HG03457 (cell line): ENCODE measurements around the gene PRR18.

Experiments used
- ATAC-seq: cut with Tn5 transposase; IDR thresholded peaks from one replicate; pipeline ENCODE4 v1.9.1; 2021; ENCODE audit warnings: moderate number of reproducible peaks; ENCODE audit not compliant: unreplicated experiment

Gene PRR18

GRCh38 chr6:166307082-166308032 is 835 bp downstream of the PRR18 start:
- no peak for ATAC-seq

GRCh38 chr6:166306378-166307081 is 1.7 kb downstream of the PRR18 start:
- no peak for ATAC-seq

GRCh38 chr6:166305562-166306117 is 2.6 kb downstream of the PRR18 start:
- ATAC-seq, result no peak

DNA sequence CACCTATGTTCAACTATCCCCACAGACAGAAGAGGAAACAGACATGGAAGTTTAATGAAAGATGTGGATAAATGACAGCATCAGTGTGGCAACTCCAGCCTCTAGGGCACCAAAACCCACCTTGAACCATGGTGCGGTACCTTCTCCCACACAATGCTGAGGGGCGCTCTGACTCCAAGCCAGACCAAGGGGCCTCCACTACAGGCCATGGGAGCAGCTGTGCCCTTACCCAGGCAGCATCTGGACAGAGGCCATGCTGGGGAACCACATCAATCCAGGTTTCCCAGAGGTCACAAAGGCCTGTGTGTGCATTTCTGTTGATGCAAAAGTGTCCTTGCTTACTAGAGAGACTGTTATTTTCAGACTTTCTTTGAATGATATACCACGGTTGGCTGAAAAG is 4.1 kb downstream of the PRR18 start:
- ATAC-seq, result no peak

DNA sequence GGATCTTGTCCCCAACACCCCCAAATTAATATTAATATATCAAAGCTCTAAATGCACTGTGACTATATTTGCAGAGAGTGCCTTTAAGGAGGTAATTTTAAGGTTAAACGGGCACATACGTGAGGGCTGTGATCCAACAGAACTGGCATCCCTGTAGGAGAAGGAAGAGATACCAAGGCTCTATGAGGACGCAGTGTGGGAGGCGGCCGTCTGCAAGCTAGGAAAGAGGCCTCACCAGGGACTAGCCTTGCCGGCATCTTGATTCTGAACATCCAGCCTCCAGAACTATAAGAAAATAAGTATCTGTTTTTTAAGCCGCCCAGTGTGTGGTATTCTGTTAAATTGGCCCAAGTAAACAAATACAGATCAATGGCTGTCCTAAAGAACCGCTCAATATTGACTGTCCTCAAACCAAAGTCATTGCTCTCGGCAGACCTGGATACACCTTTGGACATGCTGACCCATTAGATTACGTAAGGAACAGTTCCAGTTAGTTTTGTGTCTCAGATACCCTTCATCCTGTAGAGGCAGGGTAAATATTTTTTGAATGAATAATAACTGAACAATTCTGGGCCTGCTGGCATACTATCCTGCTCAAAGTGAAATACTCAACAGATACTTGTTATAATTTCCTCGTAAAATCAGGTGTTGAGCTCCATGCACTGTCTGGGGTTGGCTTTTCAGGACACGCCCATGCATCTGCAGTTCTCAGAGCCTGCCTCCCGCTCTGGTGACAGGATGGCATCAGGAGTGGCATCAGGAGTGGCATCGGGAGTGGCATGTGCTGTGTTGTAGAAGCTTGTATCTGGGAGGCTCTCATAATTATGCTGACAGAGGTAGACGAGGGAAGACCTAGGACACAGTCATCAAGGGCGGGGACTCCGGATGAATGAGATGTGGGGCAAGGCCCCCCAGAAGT is 6.3 kb downstream of the PRR18 start:
- no peak for ATAC-seq

- no peak for ATAC-seq
Measured at GRCh38 chr6:166300357-166300987, 7.7 kb downstream of the PRR18 start.

DNA sequence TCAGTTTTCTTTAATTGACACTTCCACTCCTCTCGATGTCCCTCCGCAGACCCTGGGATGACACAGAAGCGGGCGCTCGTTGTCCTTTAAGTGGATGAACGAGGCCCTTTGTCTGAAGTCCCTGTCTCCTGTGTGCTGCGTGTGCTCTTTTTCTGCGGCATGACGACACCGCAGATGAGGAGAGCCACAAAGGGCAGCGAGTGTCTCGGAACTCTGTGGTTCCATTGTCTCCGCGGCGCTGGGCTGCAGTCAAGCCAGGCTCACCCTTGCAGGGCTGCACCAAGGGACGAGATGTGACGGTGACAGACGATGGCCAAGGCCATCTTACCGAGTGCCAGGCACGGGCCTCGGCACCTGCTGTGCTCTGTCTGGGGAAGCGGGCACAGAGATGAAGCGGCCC is 10.6 kb downstream of the PRR18 start:
- no peak for ATAC-seq

DNA sequence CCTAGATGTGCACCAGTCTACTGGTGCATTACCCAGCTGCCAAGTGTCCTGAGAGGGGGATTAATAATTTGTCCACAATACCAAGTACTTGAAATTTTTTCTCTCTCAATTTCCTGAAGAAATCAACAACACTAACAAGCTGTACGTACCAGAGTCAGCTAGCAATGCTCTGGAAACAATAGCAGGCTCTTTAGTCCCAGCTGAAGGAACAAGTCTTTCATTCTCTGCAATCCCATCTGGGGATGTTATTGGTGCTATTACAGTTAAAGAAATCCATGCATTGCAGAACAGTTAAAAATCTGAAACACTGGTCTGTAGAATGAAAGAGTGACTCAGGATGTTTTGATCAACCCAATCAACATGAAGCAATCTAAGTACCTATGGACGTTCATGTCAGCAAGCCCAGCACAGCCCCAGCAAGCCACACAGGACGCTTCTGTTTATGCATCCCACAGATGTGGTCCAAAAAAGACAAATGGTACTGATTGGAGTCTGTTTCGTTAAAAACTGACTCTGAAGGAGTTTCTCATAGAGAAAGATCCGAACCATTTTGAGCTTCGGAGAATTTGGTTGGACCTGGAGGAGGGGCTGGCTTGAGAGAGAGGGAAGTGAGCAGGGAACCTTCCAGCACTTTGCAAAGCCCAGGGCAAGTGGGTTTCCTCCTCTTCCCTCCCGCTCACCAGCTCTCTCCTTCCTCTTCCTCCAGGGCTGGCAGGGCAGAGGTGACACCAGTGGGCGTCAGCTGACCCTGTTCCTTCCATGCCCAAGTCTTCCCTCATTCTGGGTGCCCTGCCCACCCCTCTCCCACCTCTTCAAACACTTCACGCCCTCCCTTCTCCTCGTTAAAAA is 11.9 kb downstream of the PRR18 start:
- no peak for ATAC-seq

GRCh38 chr6:166293731-166294584 is 14.2 kb downstream of the PRR18 start:
- no peak for ATAC-seq

GRCh38 chr6:166289207-166290060 is 18.8 kb downstream of the PRR18 start:
- no peak for ATAC-seq

- peak; percentile 97 for ATAC-seq
Measured at GRCh38 chr6:166286839-166287271, 21.3 kb downstream of the PRR18 start.

DNA sequence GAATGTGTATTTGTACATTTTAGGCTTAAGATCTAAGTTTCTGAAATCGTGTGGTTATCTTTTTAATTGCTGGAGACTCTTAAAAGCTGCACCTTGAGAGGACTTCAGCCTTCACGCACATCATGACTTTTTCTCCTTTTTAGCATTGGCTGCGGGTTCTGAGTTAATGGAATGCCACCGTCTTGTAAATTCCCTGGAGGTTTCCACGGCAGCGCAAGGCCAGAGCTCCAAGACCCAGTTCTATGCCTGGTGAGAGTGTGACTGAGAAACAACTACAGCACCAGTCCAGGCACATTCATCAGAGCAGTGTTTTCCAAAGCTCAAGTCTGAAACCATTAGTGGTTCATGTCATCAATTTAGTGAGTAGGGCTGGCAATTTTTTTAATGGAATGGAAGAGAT is 23.0 kb downstream of the PRR18 start:
- ATAC-seq, result no peak

- ATAC-seq, result no peak
Measured at GRCh38 chr6:166284640-166285039, 23.6 kb downstream of the PRR18 start.

- no peak for ATAC-seq
Measured at GRCh38 chr6:166282394-166283032, 25.7 kb downstream of the PRR18 start.

GRCh38 chr6:166281104-166281503 is 27.1 kb downstream of the PRR18 start:
- no peak for ATAC-seq

GRCh38 chr6:166279393-166279679 is 28.9 kb downstream of the PRR18 start:
- no peak for ATAC-seq
